ENCODE data around the gene FASTKD1.

Gene FASTKD1

GRCh38 chr2:169504651-169505050, 69.0 kb downstream of the FASTKD1 start:
- DNase-seq = no peak

- no peak for DNase-seq
Measured at GRCh38 chr2:169495310-169495928, 78.2 kb downstream of the FASTKD1 start.

- DNase-seq = no peak
Measured at GRCh38 chr2:169493360-169493759, 80.3 kb downstream of the FASTKD1 start.

- DNase-seq = no peak
Measured at GRCh38 chr2:169491378-169491777, 82.3 kb downstream of the FASTKD1 start.

- DNase-seq = no peak
Measured at GRCh38 chr2:169490834-169491233, 82.8 kb downstream of the FASTKD1 start.

- no peak for DNase-seq
Measured at GRCh38 chr2:169486487-169486886, 87.2 kb downstream of the FASTKD1 start.

GRCh38 chr2:169485650-169486138, 88.0 kb downstream of the FASTKD1 start:
- no peak for DNase-seq

- no peak for DNase-seq
Measured at GRCh38 chr2:169480079-169480465, 93.6 kb downstream of the FASTKD1 start.
